H1 (cell line): ENCODE measurements around the gene OR2V1. TPM values are rescaled to one million over a fixed set of nuclear protein-coding genes. Genes with fewer than 3 reads are reported as not detected.
A peak's percentile ranks its signal among the peaks of the same experiment; 100 is the strongest.

Source experiments
- CTCF ChIA-PET: fragments of 300-600 bp; sonication (Branson Sonifier 250); formaldehyde crosslinking; loops from one replicate; lab custom pipeline; 2021; ENCODE audit not compliant: partially characterized antibody; lab: Charles Lee
- POLR2A ChIA-PET: fragments of 300-600 bp; sonication (Branson Sonifier 250); formaldehyde crosslinking; loops from one replicate; lab custom pipeline; 2021; ENCODE audit warnings: inconsistent platforms; ENCODE audit not compliant: partially characterized antibody; lab: Charles Lee
- DNase-seq, 2 experiments: peaks; one replicate each; pipeline versions ENCODE4 v3.0.0 to v3.0.0-alpha.2; 2010 to 2022; ENCODE audit warnings: low spot score in 2 of 2, low read depth in 1 of 2, mixed read lengths in 1 of 2
- FAIRE-seq: peaks from 2 replicates; lab custom pipeline; 2011; peaks lifted over from hg19 to GRCh38; lab: Jason Lieb, UNC
- H2AFZ ChIP-seq: 2 replicates; pipeline ENCODE4 v1.8.1; 2012; ENCODE audit warnings: low read length, inconsistent platforms
- H2AK5ac ChIP-seq: 2 replicates; pipeline ENCODE4 v1.6.1; 2013; ENCODE audit warnings: low read depth, low read length
- H2BK120ac ChIP-seq: replicated peaks from 2 replicates; pipeline ENCODE3; 2013; ENCODE audit warnings: low read depth, low read length, inconsistent platforms
- H2BK12ac ChIP-seq: 2 replicates; pipeline ENCODE4 v1.6.1; 2013; ENCODE audit warnings: low read depth, low read length
- H2BK15ac ChIP-seq: 2 replicates; pipeline ENCODE4 v1.6.1; 2013; ENCODE audit warnings: low read length
- H2BK20ac ChIP-seq: 2 replicates; pipeline ENCODE4 v1.6.1; 2013; ENCODE audit warnings: low read length
- H2BK5ac ChIP-seq: 2 replicates; pipeline ENCODE4 v1.6.1; 2013; ENCODE audit warnings: low read depth, low read length
- H3K14ac ChIP-seq: 2 replicates; pipeline ENCODE4 v1.6.1; 2013; ENCODE audit warnings: inconsistent platforms; ENCODE audit not compliant: insufficient read length
- H3K18ac ChIP-seq: 2 replicates; pipeline ENCODE4 v1.6.1; 2013; ENCODE audit warnings: low read length; ENCODE audit errors: extremely low read depth
- H3K23ac ChIP-seq: 2 replicates; pipeline ENCODE4 v1.6.1; 2013; ENCODE audit warnings: inconsistent platforms; ENCODE audit not compliant: insufficient read length
- H3K23me2 ChIP-seq: 2 replicates; pipeline ENCODE4 v1.6.1; 2013; ENCODE audit warnings: low read depth, low read length
- H3K27ac ChIP-seq: 2 replicates; pipeline ENCODE4 v1.6.1; 2011; ENCODE audit warnings: low read depth, low read length, inconsistent platforms
- H3K27me3 ChIP-seq, 4 experiments: replicated peaks in 1 of 4; 1 replicate in 1 of 4; 2 replicates in 3 of 4; pipeline versions ENCODE4 v1.6.1 to v1.8.1; 2011 to 2013; ENCODE audit warnings: low read length in 3 of 4, mild to moderate bottlenecking in 3 of 4, inconsistent platforms in 2 of 4, mixed read lengths in 2 of 4, moderate library complexity in 1 of 4; ENCODE audit not compliant: control insufficient read depth in 3 of 4, insufficient read depth in 3 of 4; ENCODE audit errors: extremely low read depth in 1 of 4
- H3K36me3 ChIP-seq, 4 experiments: 2 replicates each; pipeline versions ENCODE4 v1.6.1 to v1.8.1; 2011 to 2013; ENCODE audit warnings: mild to moderate bottlenecking in 4 of 4, low read length in 3 of 4, moderate library complexity in 2 of 4, control low read depth in 1 of 4, inconsistent platforms in 1 of 4; ENCODE audit not compliant: insufficient read depth in 4 of 4, control insufficient read depth in 2 of 4
- H3K4ac ChIP-seq: replicated peaks from 2 replicates; pipeline ENCODE3; 2013; ENCODE audit warnings: low read length, low read depth, mixed read lengths, inconsistent platforms; ENCODE audit not compliant: insufficient read length
- H3K4me1 ChIP-seq, 4 experiments: replicated peaks in 1 of 4; 1 replicate in 1 of 4; 2 replicates in 3 of 4; pipeline versions ENCODE4 v1.6.1 to v1.8.1; 2011 to 2013; ENCODE audit warnings: low read length in 3 of 4, inconsistent platforms in 2 of 4, mixed read lengths in 1 of 4; ENCODE audit not compliant: insufficient read depth in 4 of 4, control insufficient read depth in 3 of 4
- H3K4me2 ChIP-seq, 2 experiments: 2 replicates each; pipeline versions ENCODE4 v1.6.1 to v1.8.1; 2011 to 2013; ENCODE audit warnings: low read depth in 2 of 2, low read length in 2 of 2, control low read depth in 1 of 2, inconsistent platforms in 1 of 2, mild to moderate bottlenecking in 1 of 2; ENCODE audit not compliant: insufficient read depth in 1 of 2
- H3K4me3 ChIP-seq, 4 experiments: fragments of 200-600, 300-600 bp in 1 of 4; sonication (generic), shearing (Covaris generic), sonication (Bioruptor Twin) in 1 of 4; 2 replicates each; pipeline versions ENCODE4 v1.5.1 to v1.8.1; 2011 to 2016; ENCODE audit warnings: low read length in 4 of 4, low read depth in 3 of 4, control low read depth in 2 of 4, inconsistent platforms in 2 of 4, mild to moderate bottlenecking in 2 of 4, mixed read lengths in 1 of 4, moderate library complexity in 1 of 4; ENCODE audit not compliant: insufficient read depth in 2 of 4; ENCODE audit errors: extremely low read depth in 1 of 4
- H3K56ac ChIP-seq: replicated peaks from 2 replicates; pipeline ENCODE3; 2013; ENCODE audit warnings: low read depth, mild to moderate bottlenecking, mixed read lengths, low read length, inconsistent platforms; ENCODE audit not compliant: insufficient read length
- H3K79me1 ChIP-seq: 2 replicates; pipeline ENCODE4 v1.6.1; 2013; ENCODE audit warnings: low read depth, low read length, control low read depth
- H3K79me2 ChIP-seq, 2 experiments: 2 replicates each; pipeline versions ENCODE4 v1.6.1 to v1.8.1; 2012 to 2013; ENCODE audit warnings: low read length in 2 of 2, mild to moderate bottlenecking in 2 of 2, inconsistent platforms in 1 of 2; ENCODE audit not compliant: insufficient read depth in 2 of 2, control insufficient read depth in 1 of 2
- H3K9ac ChIP-seq, 4 experiments: replicated peaks in 1 of 4; 1 replicate in 1 of 4; 2 replicates in 3 of 4; pipeline versions ENCODE4 v1.6.1 to v1.8.1; 2011 to 2013; ENCODE audit warnings: low read depth in 3 of 4, low read length in 3 of 4, control low read depth in 2 of 4, mild to moderate bottlenecking in 2 of 4, moderate library complexity in 2 of 4, inconsistent platforms in 1 of 4; ENCODE audit errors: extremely low read depth in 1 of 4
- H3K9me3 ChIP-seq, 2 experiments: 2 replicates each; pipeline versions ENCODE4 v1.6.1 to v1.8.1; 2012 to 2013; ENCODE audit warnings: mild to moderate bottlenecking in 2 of 2, moderate library complexity in 2 of 2, control low read depth in 1 of 2, inconsistent platforms in 1 of 2, low read depth in 1 of 2, low read length in 1 of 2, mixed read lengths in 1 of 2; ENCODE audit not compliant: insufficient read depth in 2 of 2
- H4K20me1 ChIP-seq, 2 experiments: replicated peaks in 1 of 2; 2 replicates each; pipeline versions ENCODE3 to v1.8.1; 2011 to 2013; ENCODE audit warnings: inconsistent platforms in 2 of 2, low read length in 2 of 2, mild to moderate bottlenecking in 1 of 2; ENCODE audit not compliant: insufficient read depth in 2 of 2, control insufficient read depth in 1 of 2
- H4K5ac ChIP-seq: 2 replicates; pipeline ENCODE4 v1.6.1; 2013; ENCODE audit warnings: low read length, low read depth, mixed read lengths, inconsistent platforms; ENCODE audit not compliant: insufficient read length
- H4K8ac ChIP-seq: 2 replicates; pipeline ENCODE4 v1.8.0; 2013; ENCODE audit warnings: mild to moderate bottlenecking, moderate library complexity, low read length, inconsistent platforms; ENCODE audit not compliant: insufficient read depth; ENCODE audit errors: extremely low read depth
- H4K91ac ChIP-seq: replicated peaks from 2 replicates; pipeline ENCODE3; 2013; ENCODE audit warnings: low read length, mixed read lengths, inconsistent platforms; ENCODE audit not compliant: insufficient read length
- CHD1 ChIP-seq: IDR thresholded peaks from 2 replicates; pipeline ENCODE4 v1.6.1; 2012; ENCODE audit warnings: low read depth, low read length, improper control_type of control experiment
- JUND ChIP-seq: IDR thresholded peaks from 2 replicates; pipeline ENCODE4 v1.6.1; 2011; ENCODE audit warnings: mild to moderate bottlenecking, improper control_type of control experiment, low read length
- KDM1A ChIP-seq: fragments of 200-600, 300-600 bp; sonication (generic); IDR thresholded peaks from 2 replicates; pipeline ENCODE4 v1.7.1; 2016; ENCODE audit warnings: mild to moderate bottlenecking, low read length, borderline replicate concordance
- PHF8 ChIP-seq: fragments of 200-600 bp; sonication (generic); conservative IDR thresholded peaks from 2 replicates; pipeline ENCODE4 v1.7.1; 2012; ENCODE audit warnings: low read depth, mild to moderate bottlenecking, inconsistent platforms, low read length, moderate library complexity
- RAD21 ChIP-seq, 2 experiments: IDR thresholded peaks in 1 of 2; conservative IDR thresholded peaks in 1 of 2; 2 replicates each; pipeline ENCODE4 v1.6.1; 2011; ENCODE audit warnings: low read depth in 2 of 2, low read length in 2 of 2, improper control_type of control experiment in 1 of 2, inconsistent platforms in 1 of 2, mild to moderate bottlenecking in 1 of 2, moderate library complexity in 1 of 2
- SP2 ChIP-seq: IDR thresholded peaks from 2 replicates; pipeline ENCODE4 v1.6.1; 2012; ENCODE audit warnings: mild to moderate bottlenecking, low read length, inconsistent platforms
- SRF ChIP-seq: IDR thresholded peaks from 2 replicates; pipeline ENCODE4 v1.6.1; 2011; ENCODE audit warnings: mild to moderate bottlenecking, low read depth, low read length, moderate library complexity
- TAF7 ChIP-seq: optimal IDR thresholded peaks from 2 replicates; pipeline ENCODE3; 2011; ENCODE audit warnings: low read depth, mild to moderate bottlenecking, inconsistent platforms, low read length, moderate library complexity, borderline replicate concordance
- TBP ChIP-seq: IDR thresholded peaks from 2 replicates; pipeline ENCODE4 v1.6.1; 2011; ENCODE audit warnings: low read depth, low read length, improper control_type of control experiment
- ZNF274 ChIP-seq: IDR thresholded peaks from 2 replicates; pipeline ENCODE4 v1.7.0; 2012; ENCODE audit warnings: low read length, borderline replicate concordance; ENCODE audit errors: extremely low read depth
- WGBS, 2 experiments: shearing (Covaris generic) in 1 of 2; methylation state at CpG; one replicate each; pipeline versions ENCODE4 v1.1.6 to v1.1.7; 2013 to 2015; ENCODE audit warnings: low lambda C conversion rate in 2 of 2, mixed read lengths in 2 of 2, inconsistent platforms in 1 of 2, low coverage in 1 of 2, missing lambda C conversion rate in 1 of 2; ENCODE audit not compliant: insufficient replicate concordance in 2 of 2, insufficient coverage in 1 of 2, insufficient read length in 1 of 2; ENCODE audit errors: extremely low coverage in 1 of 2, missing lambda C conversion rate in 1 of 2; 5-methylcytosine and 5-hydroxymethylcytosine counted together
- polyA plus RNA-seq, 7 experiments: library from polyadenylated mRNA; depleted of rRNA in 3 of 7; stranded (reverse) in 5 of 7; unstranded in 2 of 7; fragments of >200 nt in 5 of 7; fragments of 200-250 nt in 2 of 7; gene quantifications; 1 replicate in 5 of 7; 2 replicates in 1 of 7; 4 replicates in 1 of 7; pipeline versions ENCODE4 v1.2.1 to v1.2.3, GENCODE V29; 2011 to 2013; ENCODE audit warnings: missing spikeins in 2 of 7, mixed read lengths in 2 of 7
- total RNA-seq: library from RNA; stranded (reverse); fragmentation: NEBNext Ultra II Directional; extraction: Animal tissue kit (Norgen Biotek cat#: 25700); gene quantifications from 2 replicates; pipeline ENCODE4 v1.2.1, GENCODE V29; 2021

Gene OR2V1
- total and polyA plus RNA-seq, 2 of the 8 experiments (the other 6 are each of a cell fraction or from before 2014, with no cell fraction given), result not detected

- peak overlapping the region; percentile 57 to 71 for H3K4me2 ChIP-seq
- H2BK120ac ChIP-seq, result no peak overlapping the region
- peak overlapping the region; percentile 12 for H4K91ac ChIP-seq
- H3K4me1 ChIP-seq, result peaks cover 1 to 10% (median 5%) of the 10 kb centered on the region in 4 experiments; a peak in 4 of 7 replicates
- peak overlapping the region; percentile 78; the same call in 1 of the 2 replicates for H3K18ac ChIP-seq
- FAIRE-seq (no peak), DNase-seq (no peak)
- WGBS, 2 experiments, result 75% methylated on average over 4 of the region's 4 CpGs; no CpG with 5 or more reads in 1 of the 2 experiments
- no peaks in the 10 kb centered on the region for H3K79me1 ChIP-seq
- 0 out of 2 replicates have a peak overlapping the region, but pooled peaks have one; percentile 72 for H2BK20ac ChIP-seq
- peak overlapping the region; percentile 92; the same call in 1 of the 2 replicates for H2BK12ac ChIP-seq
- no peak overlapping the region for H3K23ac ChIP-seq
- H3K56ac ChIP-seq, result no peak overlapping the region
- H3K4ac ChIP-seq, result no peak overlapping the region
- H3K9ac ChIP-seq, result no peak overlapping the region; a peak in 1 of 7 replicates
- no peak overlapping the region for H4K5ac ChIP-seq
- ChIA-PET CTCF (interaction anchor here (0.6 to 1.5 kb wide), 4 partner anchors 9 to 110 kb away, joined by 3 to 9 read pairs (median 4); no protein-coding TSS in a partner anchor), POLR2A (no interaction called here)
- H3K14ac ChIP-seq, result no peak overlapping the region
- peak overlapping the region; percentile 20 to 49 (median 25); a peak in 4 of 8 replicates for H3K4me3 ChIP-seq
- H4K8ac ChIP-seq, result peak overlapping the region; percentile 86; the same call in 1 of the 2 replicates
- peak overlapping the region; percentile 58 for H2AK5ac ChIP-seq
- no peaks in the 10 kb centered on the region for H4K20me1 ChIP-seq
- peaks cover 5% of the 10 kb centered on the region; the same call in 1 of the 2 replicates for H3K23me2 ChIP-seq
- H2BK15ac ChIP-seq, result 0 out of 2 replicates have a peak overlapping the region, but pooled peaks have one; percentile 61
- peak overlapping the region; percentile 83 for H2AFZ ChIP-seq
- peaks cover 0 to 14% (median 12%) of the 10 kb centered on the region in 4 experiments; a peak in 4 of 7 replicates for H3K27me3 ChIP-seq
- no peaks in the 10 kb centered on the region; a peak in 1 of 8 replicates for H3K36me3 ChIP-seq
- H3K79me2 ChIP-seq, result no peaks in the 10 kb centered on the region
- no peaks in the 10 kb centered on the region for H3K9me3 ChIP-seq
- 0 out of 2 replicates have a peak overlapping the region, but pooled peaks have one; percentile 44 for H2BK5ac ChIP-seq
- H3K27ac ChIP-seq, result 0 out of 2 replicates have a peak overlapping the region, but pooled peaks have one; percentile 27
- TF ChIP-seq CHD1 (no peak), RAD21 (IDR thresholded peaks at IDR 0.05 in 1 of 2, conservative IDR thresholded peaks at IDR 0.05 in 1 of 2; ENCODE audit: low read depth in 2 of 2, low read length in 2 of 2) (no peak), PHF8 (no peak), SRF (no peak), TAF7 (no peak), KDM1A (no peak), SP2 (no peak), ZNF274 (no peak), JUND (no peak), TBP (no peak)
These were observed 30.7 kb upstream of the OR2V1 start for GRCh38 chr5:181161534-181162175.
